SJSA1 (cell line): Measurements from ENCODE around the gene APCDD1L. TPM values are rescaled to one million over a fixed set of nuclear protein-coding genes. Genes with fewer than 3 reads are reported as not detected.

Experiments used
- DNase-seq, 2 experiments: peaks; one replicate each; pipeline ENCODE4 v3.0.0-alpha.2; 2015 to 2020; ENCODE audit warnings: low spot score in 2 of 2, low read depth in 1 of 2
- H3K27ac ChIP-seq: fragments of 250-450 bp; sonication (Bioruptor Pico); 2 replicates; pipeline ENCODE4 v1.5.1; 2020; ENCODE audit warnings: mild to moderate bottlenecking, moderate library complexity
- H3K27me3 ChIP-seq: fragments of 250-450 bp; sonication (Bioruptor Pico); replicated peaks from 2 replicates; pipeline ENCODE4 v1.5.1; 2020; ENCODE audit warnings: mild to moderate bottlenecking, moderate library complexity
- H3K36me3 ChIP-seq: fragments of 250-450 bp; sonication (Bioruptor Pico); 2 replicates; pipeline ENCODE4 v1.5.1; 2020; ENCODE audit warnings: mild to moderate bottlenecking
- H3K4me1 ChIP-seq: fragments of 250-450 bp; sonication (Bioruptor Pico); replicated peaks from 2 replicates; pipeline ENCODE4 v1.6.1; 2021; ENCODE audit warnings: mild to moderate bottlenecking
- H3K4me3 ChIP-seq: fragments of 250-450 bp; sonication (Bioruptor Pico); 2 replicates; pipeline ENCODE4 v1.5.1; 2020; ENCODE audit warnings: mild to moderate bottlenecking
- H3K9me3 ChIP-seq: fragments of 250-450 bp; sonication (Bioruptor Pico); replicated peaks from 2 replicates; pipeline ENCODE4 v1.5.1; 2020; ENCODE audit warnings: mild to moderate bottlenecking
- total RNA-seq: library from RNA; depleted of rRNA; stranded (reverse); fragments of >200 nt; shearing (Covaris generic); gene quantifications from 2 replicates; pipeline ENCODE4 v1.2.3, GENCODE V29; 2014

The APCDD1L gene
- total RNA-seq, 1 experiment from 2014 or later: 0.24 TPM

DNA sequence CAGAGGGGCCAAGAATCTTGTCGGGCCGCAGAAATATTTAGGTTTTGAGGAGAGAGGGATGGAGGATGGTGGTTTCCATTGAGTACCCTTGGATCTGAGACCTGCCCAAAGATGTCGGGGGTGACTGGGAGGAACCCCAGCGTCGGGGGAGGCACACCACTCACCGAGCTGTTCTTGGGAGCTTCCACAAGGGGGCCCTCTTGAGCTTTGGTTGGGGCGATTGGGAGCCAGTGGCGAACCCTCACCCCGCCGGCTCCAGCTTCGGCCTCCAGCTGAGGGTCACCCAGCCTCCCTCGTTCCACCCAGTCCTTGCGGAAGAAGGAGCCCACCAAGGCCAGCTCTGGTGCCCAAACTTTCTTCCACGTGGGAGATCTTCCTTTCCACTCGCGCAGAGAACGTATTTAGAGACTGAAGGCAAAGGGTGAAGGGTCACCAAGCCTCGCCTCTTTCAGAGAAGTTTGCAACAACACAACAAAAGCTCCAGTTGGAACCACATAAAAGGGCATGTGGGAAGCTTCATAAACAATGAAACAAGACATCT, 33.6 kb downstream of the APCDD1L start:
- Histone ChIP-seq H3K27me3 (no peaks in the 10 kb centered on the region), H3K36me3 (no peaks in the 10 kb centered on the region), H3K27ac (peak overlapping the region; percentile 7; the same call in 1 of the 2 replicates), H3K9me3 (peaks cover 5% of the 10 kb centered on the region; the same call in 1 of the 2 replicates), H3K4me1 (peaks cover 18% of the 10 kb centered on the region), H3K4me3 (no peak overlapping the region)
- DNase-seq: peak; percentile 67 to 72

DNA sequence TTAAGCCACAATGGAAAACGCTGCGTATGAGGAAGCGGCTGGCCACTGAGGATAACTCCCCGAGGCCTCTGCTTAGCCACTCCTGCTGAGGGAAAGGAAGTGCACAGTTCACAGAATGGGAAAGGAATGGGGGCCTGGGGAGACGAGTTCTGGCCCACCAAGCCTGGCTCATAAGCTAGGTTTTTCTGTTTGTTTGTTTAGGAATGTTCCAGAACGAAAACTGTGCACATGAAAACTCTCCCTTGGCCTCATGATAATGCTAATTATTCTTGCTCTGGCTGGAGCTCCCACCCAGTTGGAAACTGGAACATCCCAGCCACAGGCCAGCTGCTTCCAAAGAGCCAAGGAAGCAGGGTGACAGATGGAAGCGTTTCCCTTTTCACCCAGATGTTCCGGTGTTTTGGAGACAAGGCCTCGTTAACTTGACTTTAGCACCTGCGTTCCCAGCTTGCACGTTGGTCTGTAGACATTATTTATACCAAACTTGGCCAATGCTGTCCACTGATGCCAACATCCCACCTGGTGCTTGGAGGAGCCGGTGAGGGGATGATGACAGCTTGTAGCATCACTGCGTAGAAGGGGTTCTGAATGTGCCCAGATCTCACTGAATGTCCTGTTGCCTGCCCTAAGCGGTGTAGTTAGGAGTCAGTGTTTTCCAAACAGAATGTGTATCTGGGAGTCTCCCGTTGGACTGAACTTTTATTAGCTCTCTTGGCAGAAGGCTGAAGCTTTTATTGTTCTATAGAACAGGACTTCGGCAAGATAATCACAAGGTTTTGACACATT, 34.5 kb downstream of the APCDD1L start:
- no peak for DNase-seq
- H3K4me3 ChIP-seq: no peak overlapping the region
- H3K36me3 ChIP-seq: no peaks in the 10 kb centered on the region
- H3K9me3 ChIP-seq: no peaks in the 10 kb centered on the region
- no peaks in the 10 kb centered on the region for H3K27me3 ChIP-seq
- peaks cover 18% of the 10 kb centered on the region for H3K4me1 ChIP-seq
- no peak overlapping the region for H3K27ac ChIP-seq

DNA sequence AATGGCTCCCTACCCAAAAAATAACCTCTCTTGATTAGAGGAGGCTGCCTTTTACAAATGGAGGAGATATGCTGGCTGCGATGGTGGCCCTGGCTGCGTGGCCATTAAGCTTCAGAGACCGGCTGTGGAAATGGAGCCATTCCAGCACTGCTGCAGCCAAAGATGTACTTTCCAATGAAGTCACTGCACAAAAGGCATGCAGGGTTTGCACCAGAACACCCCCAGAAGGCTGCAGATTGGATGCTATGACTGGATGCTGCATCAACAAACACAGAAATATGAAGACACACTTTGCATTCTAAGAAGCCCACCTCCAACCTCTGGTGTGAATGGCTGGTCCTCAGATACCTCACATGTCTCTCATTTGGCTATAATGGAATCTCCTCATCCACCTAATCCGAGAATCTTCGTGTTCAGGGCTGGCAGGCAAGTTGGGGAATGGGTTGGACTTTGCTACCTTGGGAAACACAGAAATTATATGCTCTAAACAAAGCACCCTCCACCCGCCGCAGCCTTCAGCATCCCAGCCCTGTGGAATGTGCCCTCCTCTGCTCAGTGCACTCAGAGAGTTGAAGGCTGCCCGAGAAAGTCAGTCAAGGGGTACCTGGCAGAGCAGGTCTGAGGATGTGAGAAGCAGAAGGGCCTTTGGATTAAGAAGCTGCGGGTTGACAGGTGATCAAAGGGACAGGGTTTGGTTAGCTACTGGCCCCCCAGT, 35.3 kb downstream of the APCDD1L start:
- Histone ChIP-seq H3K9me3 (no peaks in the 10 kb centered on the region), H3K4me1 (peaks cover 18% of the 10 kb centered on the region), H3K27me3 (no peaks in the 10 kb centered on the region), H3K36me3 (no peaks in the 10 kb centered on the region), H3K4me3 (no peak overlapping the region), H3K27ac (no peak overlapping the region)
- no peak for DNase-seq

DNA sequence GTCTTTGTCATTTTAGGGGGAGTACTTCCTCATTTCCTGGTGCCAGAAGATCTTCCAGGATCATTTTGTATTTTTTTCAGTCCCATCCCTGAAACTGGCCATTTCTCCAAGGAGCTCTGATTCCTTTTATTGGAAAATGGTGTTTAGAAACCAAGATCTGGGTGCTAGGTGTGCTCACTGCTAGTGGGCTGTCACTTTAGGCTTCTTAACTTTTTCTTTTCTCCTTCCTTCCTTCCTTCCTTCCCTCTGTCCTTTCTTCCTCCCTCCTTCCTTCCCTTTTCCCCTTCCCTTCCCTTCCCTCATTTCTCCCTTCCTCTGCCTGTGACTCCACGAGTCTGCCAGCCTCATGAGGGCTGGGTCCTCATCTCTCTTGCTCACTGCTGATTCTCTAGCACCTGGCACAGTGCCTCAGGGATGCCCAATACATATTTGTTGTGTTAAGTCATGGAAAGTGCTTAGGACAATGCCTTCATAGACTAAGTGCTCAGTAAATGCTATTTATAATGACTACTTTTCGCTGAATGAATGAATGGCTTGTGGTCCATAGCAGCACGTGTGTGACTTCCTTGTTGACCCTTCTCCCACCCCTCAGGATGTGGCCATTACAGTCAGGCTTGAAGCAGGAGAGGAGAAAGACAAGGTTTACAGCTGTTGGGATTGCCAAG, 36.9 kb downstream of the APCDD1L start:
- no peaks in the 10 kb centered on the region for H3K36me3 ChIP-seq
- H3K4me3 ChIP-seq: no peak overlapping the region
- no peaks in the 10 kb centered on the region for H3K9me3 ChIP-seq
- H3K4me1 ChIP-seq: peaks cover 18% of the 10 kb centered on the region
- no peak overlapping the region for H3K27ac ChIP-seq
- no peaks in the 10 kb centered on the region for H3K27me3 ChIP-seq
- peak in 1 of 2 experiments; percentile 33 for DNase-seq

DNA sequence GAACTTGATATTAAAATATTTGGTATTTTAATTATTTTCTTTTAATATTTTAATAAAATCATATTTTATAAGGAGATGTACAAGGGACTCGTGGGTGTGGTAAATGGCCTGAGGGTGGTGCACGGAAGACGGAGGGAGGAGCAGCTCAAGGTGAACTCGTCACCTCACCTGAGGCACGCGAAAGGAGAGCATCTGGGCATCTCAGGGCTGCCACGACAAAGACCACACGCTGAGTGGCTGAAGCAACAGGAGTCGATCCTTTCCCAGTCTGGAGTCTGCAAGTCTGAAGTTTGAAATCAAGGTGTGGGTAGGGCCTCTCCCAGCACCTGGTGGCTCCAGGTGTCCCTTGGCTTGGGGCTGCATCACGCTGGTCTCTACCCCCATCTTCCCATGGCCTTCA, 39.7 kb downstream of the APCDD1L start:
- Histone ChIP-seq H3K9me3 (no peaks in the 10 kb centered on the region), H3K4me3 (no peak overlapping the region), H3K36me3 (no peaks in the 10 kb centered on the region), H3K4me1 (peaks cover 8% of the 10 kb centered on the region), H3K27ac (no peak overlapping the region), H3K27me3 (no peaks in the 10 kb centered on the region)
- no peak for DNase-seq

DNA sequence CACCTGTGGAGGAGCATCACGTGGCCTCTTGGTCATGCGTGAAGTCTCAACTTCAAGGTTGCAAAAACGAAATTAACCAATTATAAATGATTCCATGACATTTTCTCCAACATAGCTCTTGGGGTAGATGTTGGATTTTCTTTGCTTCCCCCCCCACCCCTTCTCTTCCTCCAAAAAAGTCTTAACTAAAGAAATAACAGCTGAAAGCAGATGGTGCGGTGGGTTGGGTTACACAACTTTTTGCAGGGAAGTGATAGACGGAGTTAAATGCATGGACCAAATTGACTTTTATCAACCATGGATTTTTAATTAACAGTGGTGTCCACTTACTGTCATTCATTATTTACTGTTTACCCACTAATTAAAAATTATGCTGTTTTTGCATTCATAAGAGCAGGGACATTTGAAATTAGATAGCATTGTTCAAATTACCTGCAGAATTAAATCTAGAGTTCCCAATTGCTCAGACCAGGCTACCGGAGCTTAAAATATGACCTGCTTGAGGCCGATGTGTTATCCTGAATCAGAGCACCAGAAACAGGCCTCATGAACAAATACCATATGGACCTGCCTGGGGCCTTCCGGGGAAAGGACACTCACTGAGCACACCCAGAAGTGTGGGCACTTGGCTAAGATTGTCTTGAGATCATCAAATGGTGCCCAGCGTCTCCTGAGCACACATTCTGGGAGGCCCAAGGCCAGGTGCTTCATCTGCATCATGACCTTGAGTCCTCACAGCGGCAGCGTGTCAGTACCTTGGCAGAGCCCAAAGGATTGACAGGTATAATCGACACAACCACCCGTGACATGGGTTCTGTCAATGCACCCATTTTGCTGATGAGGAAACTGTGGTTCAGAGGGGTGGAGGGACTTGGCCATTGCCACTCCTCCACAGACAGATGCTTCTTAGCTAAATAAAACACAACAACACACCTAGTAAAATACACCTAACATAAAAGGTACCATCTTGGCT, 41.5 kb downstream of the APCDD1L start:
- no peak overlapping the region for H3K4me3 ChIP-seq
- H3K27me3 ChIP-seq: no peaks in the 10 kb centered on the region
- no peaks in the 10 kb centered on the region for H3K9me3 ChIP-seq

DNA sequence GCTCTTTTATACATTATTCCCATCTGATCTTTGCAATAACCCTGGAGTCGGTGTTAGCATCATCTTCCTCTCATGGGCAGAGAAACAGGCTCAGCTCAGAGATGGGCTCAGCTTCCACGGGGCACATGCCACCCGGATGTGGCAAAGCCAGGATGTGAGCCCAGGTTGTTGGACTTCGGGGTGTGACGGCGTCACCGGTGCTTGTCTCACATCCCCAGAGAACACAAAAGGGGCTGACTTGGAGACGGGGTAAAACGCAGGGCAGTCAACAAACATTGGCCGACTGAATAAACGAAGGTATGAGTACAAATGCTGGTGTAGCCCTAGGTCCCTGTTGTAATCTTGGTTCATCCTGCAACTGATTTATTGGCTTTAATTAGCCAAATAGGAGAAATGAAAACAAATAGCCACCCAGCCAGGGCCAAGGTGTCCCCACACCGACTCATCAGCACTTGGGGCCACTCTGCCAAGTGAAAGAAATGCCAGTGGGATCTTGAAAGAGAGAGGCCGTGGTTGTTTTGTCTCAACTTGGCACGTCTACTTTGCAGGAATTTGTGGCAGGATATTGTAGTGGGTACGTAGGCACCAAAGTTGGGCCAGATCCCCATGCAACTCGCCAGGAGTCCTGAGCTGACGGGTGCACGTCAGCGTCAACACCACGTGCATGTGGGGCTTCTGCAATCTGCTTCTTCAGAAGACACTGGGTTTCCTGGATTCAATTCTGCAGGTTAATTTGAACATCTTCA, 42.8 kb downstream of the APCDD1L start:
- Histone ChIP-seq H3K9me3 (no peaks in the 10 kb centered on the region), H3K4me1 (no peaks in the 10 kb centered on the region), H3K36me3 (no peaks in the 10 kb centered on the region), H3K4me3 (no peak overlapping the region), H3K27me3 (no peaks in the 10 kb centered on the region), H3K27ac (no peak overlapping the region)
- DNase-seq: no peak

More for the DNA sequence above, 41.5 kb downstream of the APCDD1L start:
- DNase-seq: no peak
- Histone ChIP-seq H3K4me1 (peaks cover 8% of the 10 kb centered on the region), H3K36me3 (no peaks in the 10 kb centered on the region), H3K27ac (no peak overlapping the region)

DNA sequence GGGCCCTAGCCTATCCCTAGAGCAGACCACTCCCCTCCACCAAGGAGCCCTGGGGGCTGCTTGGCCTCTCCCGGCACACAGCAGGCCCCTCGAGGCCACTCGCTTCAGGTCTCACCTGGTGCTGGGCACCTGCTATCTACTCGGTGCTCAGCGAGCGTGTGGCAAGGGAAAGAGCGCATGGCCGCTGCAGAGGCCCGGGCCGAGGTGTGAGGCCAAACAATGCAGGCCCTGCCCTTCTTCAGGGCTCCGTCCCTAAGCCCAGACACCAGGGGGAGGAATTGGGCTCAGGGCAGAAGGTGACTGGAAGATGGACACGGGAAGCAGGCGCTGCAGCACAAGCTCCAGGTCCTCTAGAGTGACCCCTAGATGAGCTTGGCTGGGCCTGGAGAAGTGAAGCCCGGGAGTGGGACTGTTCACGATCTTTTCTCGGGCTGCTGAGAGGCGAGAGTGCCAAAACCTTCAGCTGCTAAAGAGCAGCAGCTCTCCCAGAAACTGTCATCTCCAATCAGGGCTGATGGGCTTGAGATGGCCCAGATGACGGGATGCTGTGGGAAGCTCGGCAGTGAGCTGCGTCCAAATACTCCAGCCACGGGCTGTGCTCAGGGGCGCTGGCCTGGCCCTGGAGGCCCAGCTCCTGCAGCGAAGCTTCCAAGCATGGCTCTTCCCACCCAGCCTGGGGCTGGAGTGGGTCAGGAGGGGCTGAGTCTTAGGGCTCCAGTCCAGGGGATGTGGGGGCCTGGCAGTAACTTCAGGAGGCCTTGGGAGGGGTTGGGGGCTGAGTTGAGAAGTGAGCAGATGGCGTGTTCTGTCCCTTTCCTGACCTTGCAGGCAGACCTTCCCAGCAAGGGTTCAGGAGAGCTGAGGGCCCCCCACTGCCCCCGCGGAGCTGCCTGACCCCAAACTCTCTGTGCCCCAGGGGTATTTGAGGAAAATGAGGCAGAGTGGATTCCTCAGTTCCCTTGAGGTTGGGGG, 43.7 kb downstream of the APCDD1L start:
- Histone ChIP-seq H3K36me3 (no peaks in the 10 kb centered on the region), H3K9me3 (no peaks in the 10 kb centered on the region), H3K27me3 (no peaks in the 10 kb centered on the region), H3K27ac (no peak overlapping the region), H3K4me1 (no peaks in the 10 kb centered on the region), H3K4me3 (no peak overlapping the region)
- no peak for DNase-seq

DNA sequence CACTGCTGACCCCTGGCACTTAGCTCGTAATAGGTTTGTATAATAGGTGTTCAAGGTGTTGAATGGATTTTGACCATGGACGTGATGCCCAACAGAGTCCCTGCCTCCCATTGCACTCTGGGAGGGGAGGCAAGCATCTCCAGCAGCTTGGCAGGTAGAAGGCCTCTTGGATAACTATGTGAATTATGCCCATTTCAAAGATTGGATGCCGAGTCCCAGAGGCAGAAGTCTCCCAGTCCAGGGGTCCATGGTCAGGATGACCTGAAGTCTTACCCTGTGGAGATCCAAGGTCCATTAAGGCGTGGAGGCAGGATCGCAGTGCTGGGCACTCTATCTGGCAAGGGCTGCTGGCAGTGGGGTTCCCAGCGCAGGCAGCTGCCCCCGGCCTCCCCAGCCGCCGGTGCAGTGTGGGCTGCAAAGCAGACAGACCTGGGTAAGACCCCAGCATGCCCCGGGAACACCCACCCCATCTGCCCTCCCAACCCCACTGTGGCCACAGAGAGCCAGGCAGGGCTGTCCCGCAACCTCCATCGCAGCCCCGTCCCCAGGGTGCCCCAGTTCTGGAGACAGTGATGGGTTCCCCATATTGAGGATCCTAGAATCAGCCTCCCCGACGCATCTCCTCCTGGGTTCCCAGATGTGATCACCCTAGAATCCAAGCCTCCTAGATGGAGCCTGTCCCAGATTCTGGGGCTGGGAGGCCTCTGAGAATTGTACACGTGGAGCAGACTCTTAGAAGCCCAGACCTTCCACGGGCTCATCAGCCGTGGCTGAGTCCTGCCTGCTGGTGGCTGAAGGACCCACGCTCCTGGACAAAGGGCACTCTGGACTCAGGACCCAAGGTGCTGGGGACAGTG, 44.6 kb downstream of the APCDD1L start:
- Histone ChIP-seq H3K9me3 (no peaks in the 10 kb centered on the region), H3K36me3 (no peaks in the 10 kb centered on the region), H3K27me3 (no peaks in the 10 kb centered on the region), H3K4me1 (no peaks in the 10 kb centered on the region), H3K27ac (no peak overlapping the region), H3K4me3 (no peak overlapping the region)
- no peak for DNase-seq

DNA sequence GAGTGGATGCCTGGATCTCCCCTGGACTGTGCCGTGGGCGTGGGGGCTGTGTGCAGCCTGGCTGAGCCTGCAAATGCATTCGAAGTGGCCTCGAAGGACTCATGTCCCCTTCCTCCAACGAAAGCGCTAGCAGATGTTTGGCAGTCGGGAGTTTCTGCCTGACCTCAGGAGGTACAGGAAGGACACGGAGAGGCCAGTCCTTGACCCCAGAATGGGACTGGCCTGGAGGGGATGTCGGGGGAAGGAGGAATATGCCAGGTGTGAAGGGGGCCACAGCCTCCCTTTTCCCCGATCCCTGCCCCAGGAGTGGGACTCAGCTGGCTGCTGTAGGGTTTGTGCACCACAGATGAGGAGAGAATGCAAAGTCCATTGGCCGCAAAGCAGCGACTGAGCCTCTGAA, 45.6 kb downstream of the APCDD1L start:
- no peak overlapping the region for H3K27ac ChIP-seq
- H3K4me3 ChIP-seq: no peak overlapping the region
- no peaks in the 10 kb centered on the region for H3K27me3 ChIP-seq
- no peaks in the 10 kb centered on the region for H3K36me3 ChIP-seq
- H3K9me3 ChIP-seq: no peaks in the 10 kb centered on the region
- DNase-seq: no peak
- H3K4me1 ChIP-seq: no peaks in the 10 kb centered on the region
